GM12878 (cell line): ENCODE results near the gene SCN5A. TPM values are rescaled to one million over a fixed set of nuclear protein-coding genes. Genes with fewer than 3 reads are reported as not detected.
A peak's percentile ranks its signal among the peaks of the same experiment; 100 is the strongest.

Experiments used
- BHLHE40 ChIP-seq, 2 experiments: fragments of 450-650 bp in 1 of 2; IDR thresholded peaks; 2 replicates each; pipeline ENCODE4 v1.6.1; 2011 to 2017; ENCODE audit warnings: low read depth in 2 of 2, borderline replicate concordance in 1 of 2, improper control_type of control experiment in 1 of 2, low read length in 1 of 2, mild to moderate bottlenecking in 1 of 2
- BRCA1 ChIP-seq: IDR thresholded peaks from 2 replicates; pipeline ENCODE4 v1.6.1; 2011; ENCODE audit warnings: low read depth, low read length, improper control_type of control experiment
- CHD2 ChIP-seq: IDR thresholded peaks from 2 replicates; pipeline ENCODE4 v1.6.1; 2011; ENCODE audit warnings: low read depth, low read length, improper control_type of control experiment, borderline replicate concordance
- EZH2 ChIP-seq: IDR thresholded peaks from 2 replicates; pipeline ENCODE4 v1.6.1; 2012; ENCODE audit warnings: low read depth, mild to moderate bottlenecking, control low read depth, inconsistent platforms, low read length, borderline replicate concordance; ENCODE audit not compliant: control insufficient read depth
- IKZF2 ChIP-seq, 2 experiments: fragments of 450-650 bp; IDR thresholded peaks; 2 replicates each; pipeline ENCODE4 v1.6.1; 2017; ENCODE audit warnings: mild to moderate bottlenecking in 2 of 2, moderate library complexity in 2 of 2
- MEF2B ChIP-seq: fragments of 450-650 bp; IDR thresholded peaks from 2 replicates; pipeline ENCODE4 v1.6.1; 2018; ENCODE audit warnings: mild to moderate bottlenecking, moderate library complexity; ENCODE audit not compliant: partially characterized antibody, poor library complexity, severe bottlenecking
- NFYB ChIP-seq: IDR thresholded peaks from 2 replicates; pipeline ENCODE4 v1.6.1; 2011; ENCODE audit warnings: low read depth, mild to moderate bottlenecking, low read length, improper control_type of control experiment, moderate library complexity; ENCODE audit not compliant: insufficient read depth
- RB1 ChIP-seq: fragments of 450-650 bp; formaldehyde crosslinking; IDR thresholded peaks from 2 replicates; pipeline ENCODE4 v1.6.1; 2017; ENCODE audit warnings: mild to moderate bottlenecking, borderline replicate concordance
- SREBF2 ChIP-seq: IDR thresholded peaks from 2 replicates; pipeline ENCODE4 v1.6.1; 2012; ENCODE audit warnings: mild to moderate bottlenecking, low read length
- TCF12 ChIP-seq: IDR thresholded peaks from 2 replicates; pipeline ENCODE4 v1.6.1; 2011; ENCODE audit warnings: low read depth, mild to moderate bottlenecking, low read length
- polyA plus RNA-seq, 11 experiments: library from polyadenylated mRNA; depleted of rRNA in 4 of 11; unstranded in 6 of 11; stranded (reverse) in 5 of 11; fragments of >200 nt; fragmentation: Nextera tagmentation in 4 of 11; fragmentation: Illumina TruSeq in 1 of 11; extraction: Ambion mirVana in 4 of 11; extraction: Trizol in 1 of 11; gene quantifications; 1 replicate in 1 of 11; 2 replicates in 10 of 11; pipeline versions ENCODE4 v1.2.1 to v1.2.3, GENCODE V29; 2011 to 2016; ENCODE audit warnings: inconsistent platforms in 2 of 11, missing spikeins in 2 of 11, low read depth in 1 of 11
- total RNA-seq, 4 experiments: library from RNA; depleted of rRNA in 3 of 4; stranded (reverse); fragments of >200 nt in 3 of 4; fragmentation: Illumina TruSeq in 1 of 4; extraction: Trizol in 1 of 4; gene quantifications; 2 replicates each; pipeline versions ENCODE4 v1.2.1 to v1.2.3, GENCODE V29; 2013 to 2021
- TF ChIP-seq, protein P1 (sequence below): fragments of 450-650 bp; conservative IDR thresholded peaks from 2 replicates; pipeline ENCODE4 v1.6.1; 2017; ENCODE audit warnings: mild to moderate bottlenecking, moderate library complexity
- TF ChIP-seq, protein P2 (sequence below), 3 experiments: IDR thresholded peaks in 2 of 3; conservative IDR thresholded peaks in 1 of 3; 2 replicates each; pipeline ENCODE4 v1.5.1; 2011; ENCODE audit warnings: low read depth in 3 of 3, low read length in 3 of 3, mild to moderate bottlenecking in 3 of 3, control low read depth in 2 of 3, moderate library complexity in 2 of 3, inconsistent platforms in 1 of 3, mixed read lengths in 1 of 3; ENCODE audit not compliant: control insufficient read depth in 2 of 3, insufficient read depth in 1 of 3; ENCODE audit errors: extremely low read depth in 1 of 3

SCN5A gene
- total and polyA plus RNA-seq, 10 of the 15 experiments (the other 5 are each of a cell fraction or from before 2014, with no cell fraction given) = not detected

DNA sequence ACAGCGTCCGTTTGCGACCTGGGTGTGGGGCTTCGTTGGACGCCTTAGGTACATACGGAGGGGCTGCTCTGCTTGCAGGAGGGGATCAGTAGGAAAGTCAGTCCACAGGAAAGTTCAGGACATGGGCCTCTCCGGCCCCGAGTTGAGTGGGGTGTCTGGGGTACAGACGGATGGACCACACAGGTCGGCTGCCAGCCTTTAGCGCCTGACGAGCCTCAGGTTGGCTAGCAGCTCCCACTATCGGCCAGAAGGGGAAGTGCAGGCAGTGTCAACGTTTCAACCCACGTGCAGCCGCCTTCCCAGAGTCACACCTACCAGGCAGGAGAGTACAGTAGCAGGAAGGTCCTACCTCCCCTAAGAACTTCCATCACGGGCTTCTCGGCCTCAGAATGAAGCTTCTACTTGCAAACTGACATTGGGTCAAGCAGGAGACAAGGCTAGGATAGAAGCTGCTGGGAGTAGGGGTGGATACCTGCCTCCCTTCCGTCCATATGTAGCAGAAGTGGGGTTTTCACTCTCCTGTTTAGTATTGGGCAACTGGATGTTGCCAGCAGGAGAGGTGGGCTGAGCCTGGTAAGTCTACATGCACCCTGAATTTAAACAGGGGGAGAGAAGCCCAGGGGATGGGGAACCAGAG, 1.8 kb upstream of the SCN5A start (continued):
- TF ChIP-seq BHLHE40 (IDR thresholded peaks at IDR 0.05; ENCODE audit: borderline replicate concordance in 1 of 2, low read depth in 2 of 2, low read length in 1 of 2) (peak; percentile 74 to 83), BRCA1 (no peak), TCF12 (no peak), NFYB (no peak), RB1 (peak; percentile 42; the same call in 1 of the 2 replicates), MEF2B (no peak), IKZF2 (IDR thresholded peaks at IDR 0.05) (no peak), EZH2 (no peak), SREBF2 (no peak), CHD2 (peak; percentile 33; the same call in 1 of the 2 replicates)
- TF ChIP-seq, protein P1, sequence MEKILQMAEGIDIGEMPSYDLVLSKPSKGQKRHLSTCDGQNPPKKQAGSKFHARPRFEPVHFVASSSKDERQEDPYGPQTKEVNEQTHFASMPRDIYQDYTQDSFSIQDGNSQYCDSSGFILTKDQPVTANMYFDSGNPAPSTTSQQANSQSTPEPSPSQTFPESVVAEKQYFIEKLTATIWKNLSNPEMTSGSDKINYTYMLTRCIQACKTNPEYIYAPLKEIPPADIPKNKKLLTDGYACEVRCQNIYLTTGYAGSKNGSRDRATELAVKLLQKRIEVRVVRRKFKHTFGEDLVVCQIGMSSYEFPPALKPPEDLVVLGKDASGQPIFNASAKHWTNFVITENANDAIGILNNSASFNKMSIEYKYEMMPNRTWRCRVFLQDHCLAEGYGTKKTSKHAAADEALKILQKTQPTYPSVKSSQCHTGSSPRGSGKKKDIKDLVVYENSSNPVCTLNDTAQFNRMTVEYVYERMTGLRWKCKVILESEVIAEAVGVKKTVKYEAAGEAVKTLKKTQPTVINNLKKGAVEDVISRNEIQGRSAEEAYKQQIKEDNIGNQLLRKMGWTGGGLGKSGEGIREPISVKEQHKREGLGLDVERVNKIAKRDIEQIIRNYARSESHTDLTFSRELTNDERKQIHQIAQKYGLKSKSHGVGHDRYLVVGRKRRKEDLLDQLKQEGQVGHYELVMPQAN = no peak
- TF ChIP-seq, protein P2, sequence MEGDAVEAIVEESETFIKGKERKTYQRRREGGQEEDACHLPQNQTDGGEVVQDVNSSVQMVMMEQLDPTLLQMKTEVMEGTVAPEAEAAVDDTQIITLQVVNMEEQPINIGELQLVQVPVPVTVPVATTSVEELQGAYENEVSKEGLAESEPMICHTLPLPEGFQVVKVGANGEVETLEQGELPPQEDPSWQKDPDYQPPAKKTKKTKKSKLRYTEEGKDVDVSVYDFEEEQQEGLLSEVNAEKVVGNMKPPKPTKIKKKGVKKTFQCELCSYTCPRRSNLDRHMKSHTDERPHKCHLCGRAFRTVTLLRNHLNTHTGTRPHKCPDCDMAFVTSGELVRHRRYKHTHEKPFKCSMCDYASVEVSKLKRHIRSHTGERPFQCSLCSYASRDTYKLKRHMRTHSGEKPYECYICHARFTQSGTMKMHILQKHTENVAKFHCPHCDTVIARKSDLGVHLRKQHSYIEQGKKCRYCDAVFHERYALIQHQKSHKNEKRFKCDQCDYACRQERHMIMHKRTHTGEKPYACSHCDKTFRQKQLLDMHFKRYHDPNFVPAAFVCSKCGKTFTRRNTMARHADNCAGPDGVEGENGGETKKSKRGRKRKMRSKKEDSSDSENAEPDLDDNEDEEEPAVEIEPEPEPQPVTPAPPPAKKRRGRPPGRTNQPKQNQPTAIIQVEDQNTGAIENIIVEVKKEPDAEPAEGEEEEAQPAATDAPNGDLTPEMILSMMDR (IDR thresholded peaks at IDR 0.05 in 2 of 3, conservative IDR thresholded peaks at IDR 0.05 in 1 of 3; ENCODE audit: control insufficient read depth in 2 of 3, extremely low read depth in 1 of 3, insufficient read depth in 1 of 3, low read depth in 3 of 3, low read length in 3 of 3) = peak; percentile 97 to 100 (median 99)
